Breast epithelium (tissue), 3 donors: ENCODE results near the gene H6PD.

Source experiments
- POLR2A ChIP-seq: fragments of 450-650 bp; IDR thresholded peaks from one replicate; pipeline ENCODE4 v1.6.1; 2016; ENCODE audit warnings: antibody characterized with exemption, mild to moderate bottlenecking, moderate library complexity
- POLR2AphosphoS5 ChIP-seq, 3 donors: sonication (generic); formaldehyde crosslinking; IDR thresholded peaks; one replicate each; pipeline ENCODE4 v1.6.1; 2017; ENCODE audit warnings: antibody characterized with exemption in 3 of 3
- TF ChIP-seq, protein P1 (sequence below), 3 donors: fragments of 450-650 bp; IDR thresholded peaks; one replicate each; pipeline ENCODE4 v1.5.1; 2016 to 2017; ENCODE audit warnings: antibody characterized with exemption in 3 of 3, mild to moderate bottlenecking in 3 of 3, moderate library complexity in 3 of 3

DNA sequence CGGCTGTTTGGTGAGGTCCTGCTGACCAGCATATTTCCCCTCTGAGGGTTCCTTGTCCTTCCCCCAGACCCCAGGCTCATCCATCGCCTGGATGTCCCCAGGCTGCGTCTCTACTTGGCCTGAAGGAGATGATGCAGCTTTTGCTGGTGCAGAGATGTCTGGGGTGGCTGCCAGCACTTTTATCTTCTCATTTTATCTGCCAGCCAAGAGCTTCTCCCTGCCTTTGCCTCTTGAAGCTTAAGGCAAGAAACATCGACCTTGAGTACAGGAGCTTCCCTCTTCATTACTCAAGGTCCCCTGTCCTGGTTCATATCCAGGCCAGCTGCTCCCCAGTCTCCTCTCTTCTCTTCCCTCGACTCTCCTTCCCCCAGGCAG, 9.2 kb upstream of the H6PD start:
- TF ChIP-seq POLR2A (no peak), POLR2AphosphoS5 (IDR thresholded peaks at IDR 0.05) (no peak)
- TF ChIP-seq, protein P1, sequence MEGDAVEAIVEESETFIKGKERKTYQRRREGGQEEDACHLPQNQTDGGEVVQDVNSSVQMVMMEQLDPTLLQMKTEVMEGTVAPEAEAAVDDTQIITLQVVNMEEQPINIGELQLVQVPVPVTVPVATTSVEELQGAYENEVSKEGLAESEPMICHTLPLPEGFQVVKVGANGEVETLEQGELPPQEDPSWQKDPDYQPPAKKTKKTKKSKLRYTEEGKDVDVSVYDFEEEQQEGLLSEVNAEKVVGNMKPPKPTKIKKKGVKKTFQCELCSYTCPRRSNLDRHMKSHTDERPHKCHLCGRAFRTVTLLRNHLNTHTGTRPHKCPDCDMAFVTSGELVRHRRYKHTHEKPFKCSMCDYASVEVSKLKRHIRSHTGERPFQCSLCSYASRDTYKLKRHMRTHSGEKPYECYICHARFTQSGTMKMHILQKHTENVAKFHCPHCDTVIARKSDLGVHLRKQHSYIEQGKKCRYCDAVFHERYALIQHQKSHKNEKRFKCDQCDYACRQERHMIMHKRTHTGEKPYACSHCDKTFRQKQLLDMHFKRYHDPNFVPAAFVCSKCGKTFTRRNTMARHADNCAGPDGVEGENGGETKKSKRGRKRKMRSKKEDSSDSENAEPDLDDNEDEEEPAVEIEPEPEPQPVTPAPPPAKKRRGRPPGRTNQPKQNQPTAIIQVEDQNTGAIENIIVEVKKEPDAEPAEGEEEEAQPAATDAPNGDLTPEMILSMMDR (IDR thresholded peaks at IDR 0.05): no peak
